Measurements from ENCODE around the gene ZACN. TPM values are rescaled to one million over a fixed set of nuclear protein-coding genes. Genes with fewer than 3 reads are reported as not detected.

The ZACN gene
- total RNA-seq, 1 donor from 2014 or later = 0.43 TPM

GRCh38 chr17:76102944-76103273 lies 23.9 kb downstream of the ZACN start:
- intact Hi-C loops (cut with micrococcal nuclease) = no loop called here

DNA sequence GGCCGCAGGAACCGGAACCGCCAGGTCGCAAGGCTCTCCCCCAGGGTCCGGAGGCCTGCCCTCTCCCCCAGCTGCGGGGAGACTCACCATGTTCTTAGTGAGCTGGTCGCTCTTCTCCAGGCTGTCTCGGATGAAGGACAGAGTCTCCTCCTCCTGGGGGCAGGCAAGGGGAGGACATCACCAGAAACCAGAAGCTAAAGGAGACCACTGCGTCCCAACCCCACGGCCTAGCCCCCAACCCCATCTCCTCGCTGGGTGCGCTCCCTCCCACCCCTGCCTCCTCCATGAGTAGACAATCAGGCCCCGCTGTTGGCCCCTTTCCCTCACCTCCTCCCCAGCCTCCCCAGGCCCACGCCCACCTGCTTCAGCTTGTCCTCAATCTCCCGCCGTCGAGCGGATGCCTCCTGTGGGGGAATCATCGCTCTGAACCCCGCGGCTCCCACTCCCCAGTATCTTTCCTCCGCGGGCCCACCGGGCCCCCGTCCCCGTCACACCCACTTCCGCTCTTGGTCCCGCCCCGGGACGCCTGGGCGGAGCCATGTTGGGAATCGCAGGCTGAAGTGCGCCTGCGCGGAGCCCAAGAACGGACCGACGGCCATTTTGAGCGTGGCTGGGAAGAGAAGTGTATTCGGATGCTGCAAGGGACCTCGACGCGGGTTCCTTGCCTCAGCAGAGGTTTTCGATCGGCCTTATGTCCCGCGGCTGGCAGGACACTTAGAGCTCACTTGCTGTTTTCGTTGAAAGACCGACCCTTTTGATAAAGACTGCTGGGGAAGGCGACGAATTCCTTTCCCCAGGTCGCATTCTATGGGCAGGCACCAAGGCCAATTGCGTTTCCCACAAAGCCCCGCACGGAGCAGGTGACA lies 24.5 kb downstream of the ZACN start, which contains the start of gene EXOC7:
EXOC7 (minus strand) TSS at position 514 of the 866 bp plus-strand sequence; CDS start at position 419, 95 bp downstream.
- intact Hi-C loops (cut with micrococcal nuclease) = no loop called here

GRCh38 chr17:76104140-76104895 lies 25.3 kb downstream of the ZACN start:
- intact Hi-C loops (cut with micrococcal nuclease) = no loop called here

GRCh38 chr17:76104896-76105231 lies 25.9 kb downstream of the ZACN start:
- intact Hi-C loops (cut with micrococcal nuclease) = no loop called here

GRCh38 chr17:76106703-76107102 lies 27.7 kb downstream of the ZACN start:
- intact Hi-C loops (cut with micrococcal nuclease) = no loop called here

GRCh38 chr17:76107509-76107908 lies 28.5 kb downstream of the ZACN start:
- intact Hi-C loops (cut with micrococcal nuclease) = no loop called here

DNA sequence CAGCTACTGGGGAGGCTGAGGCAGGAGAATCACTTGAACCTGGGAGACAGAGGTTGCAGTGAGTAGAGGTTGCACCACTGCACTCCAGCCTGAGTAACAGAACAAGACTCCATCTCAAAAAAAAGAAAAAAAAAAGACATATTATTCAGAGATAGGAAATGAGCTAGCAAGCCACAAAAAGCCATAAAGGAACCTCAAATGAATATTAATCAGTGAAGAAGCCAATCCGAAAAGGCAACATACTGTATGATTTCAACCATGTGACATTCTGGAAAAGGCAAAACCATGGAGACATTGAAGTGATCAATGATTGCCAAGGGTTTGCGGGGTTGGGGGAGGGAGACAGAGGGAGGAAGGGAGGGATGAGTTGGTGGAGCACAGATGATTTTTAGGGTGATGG lies 33.0 kb downstream of the ZACN start:
- intact Hi-C loops (cut with micrococcal nuclease) = no loop called here

DNA sequence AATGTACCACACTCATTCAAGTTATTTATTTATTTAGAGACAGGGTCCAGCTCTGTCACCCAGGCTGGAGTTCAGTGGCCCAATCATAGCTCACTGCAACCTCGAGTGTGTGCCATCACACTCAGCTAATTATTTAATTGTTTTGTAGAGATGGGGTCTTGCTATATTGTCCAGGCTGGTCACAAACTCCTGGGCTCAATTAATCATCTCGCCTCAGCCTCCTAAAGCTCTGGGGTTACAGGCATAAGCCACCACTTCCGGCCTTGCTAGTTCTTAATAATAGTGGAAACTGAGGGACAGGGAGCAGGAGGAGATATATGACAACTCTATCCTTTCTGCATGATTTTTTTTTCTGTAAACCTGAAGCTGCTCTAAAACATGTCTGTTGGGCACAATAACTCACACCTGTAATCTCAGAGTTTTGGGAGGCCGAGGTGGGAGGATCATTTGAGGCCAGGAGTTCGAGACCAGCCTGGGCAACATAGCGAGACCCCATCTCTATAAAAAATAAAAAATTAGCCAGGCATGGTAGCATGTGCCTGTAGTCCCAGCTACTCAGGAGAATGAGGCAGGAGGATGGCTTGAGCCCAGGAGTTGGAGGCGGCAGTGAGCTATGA lies 36.3 kb downstream of the ZACN start:
- intact Hi-C loops (cut with micrococcal nuclease) = no loop called here

DNA sequence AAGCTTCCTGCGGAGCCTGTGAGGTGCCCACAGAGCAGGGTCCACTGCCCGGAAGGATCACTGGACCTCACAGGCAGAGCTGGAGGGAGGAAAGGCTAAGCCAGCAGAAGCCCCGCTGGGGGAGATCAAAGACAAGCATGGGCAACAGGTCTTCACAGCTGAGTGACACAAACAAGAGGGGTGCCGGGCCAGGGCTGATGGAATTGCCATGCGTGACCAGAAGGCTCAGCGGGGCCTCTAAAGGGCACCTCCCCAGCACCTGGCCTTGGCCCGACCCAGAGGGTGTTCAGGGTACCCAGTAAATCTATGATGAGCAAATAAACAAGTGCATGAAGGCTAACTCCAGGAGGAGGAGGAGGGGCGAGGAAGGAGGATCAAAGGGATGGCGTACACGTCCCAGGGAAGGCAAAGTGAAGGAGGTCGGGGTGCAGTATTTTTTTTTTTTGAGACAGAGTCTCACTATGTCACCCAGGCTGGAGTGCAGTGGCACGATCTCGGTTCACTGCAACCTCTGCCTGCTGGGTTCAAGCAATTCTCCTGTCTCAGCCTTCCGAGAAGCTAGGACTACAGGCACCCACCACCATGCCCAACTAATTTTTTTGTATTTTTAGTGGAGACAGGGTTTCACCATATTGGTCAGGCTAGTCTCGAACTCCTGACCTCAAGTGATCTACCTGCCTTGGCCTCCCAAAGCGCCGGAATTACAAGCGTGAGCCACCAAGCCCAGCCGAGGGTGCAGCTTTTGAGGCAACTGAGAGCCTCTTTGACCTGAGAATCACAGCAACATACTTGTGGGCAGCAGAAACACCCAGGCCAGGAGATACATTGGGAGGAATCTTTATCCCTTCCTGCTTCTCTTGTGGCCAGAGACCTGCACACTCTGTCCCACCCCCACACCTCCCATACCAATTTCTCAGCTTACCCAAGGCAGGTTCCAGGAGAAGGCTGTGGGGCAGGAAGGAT lies 40.7 kb downstream of the ZACN start:
- intact Hi-C loops (cut with micrococcal nuclease) = no loop called here

DNA sequence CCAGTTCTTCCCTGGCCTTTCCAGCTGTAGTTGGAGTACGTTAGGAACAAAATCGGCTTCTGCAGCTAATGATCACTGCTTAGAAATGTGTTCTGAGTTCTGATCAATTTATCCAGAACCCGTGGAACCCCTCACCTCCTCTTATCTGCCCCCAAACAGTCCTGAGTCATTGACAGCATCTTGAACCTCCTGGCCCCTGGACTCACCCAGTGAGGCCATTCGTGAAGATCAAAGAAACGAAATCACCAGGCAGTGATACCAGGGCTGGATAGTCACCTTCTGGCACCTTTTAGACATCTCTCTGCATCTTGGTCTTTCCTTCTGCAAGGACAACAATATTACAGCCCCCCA lies 41.7 kb downstream of the ZACN start:
- intact Hi-C loops (cut with micrococcal nuclease) = loop anchor here (1.0 kb wide), 2 partner anchors 62 to 159 kb away; no protein-coding TSS in a partner anchor

DNA sequence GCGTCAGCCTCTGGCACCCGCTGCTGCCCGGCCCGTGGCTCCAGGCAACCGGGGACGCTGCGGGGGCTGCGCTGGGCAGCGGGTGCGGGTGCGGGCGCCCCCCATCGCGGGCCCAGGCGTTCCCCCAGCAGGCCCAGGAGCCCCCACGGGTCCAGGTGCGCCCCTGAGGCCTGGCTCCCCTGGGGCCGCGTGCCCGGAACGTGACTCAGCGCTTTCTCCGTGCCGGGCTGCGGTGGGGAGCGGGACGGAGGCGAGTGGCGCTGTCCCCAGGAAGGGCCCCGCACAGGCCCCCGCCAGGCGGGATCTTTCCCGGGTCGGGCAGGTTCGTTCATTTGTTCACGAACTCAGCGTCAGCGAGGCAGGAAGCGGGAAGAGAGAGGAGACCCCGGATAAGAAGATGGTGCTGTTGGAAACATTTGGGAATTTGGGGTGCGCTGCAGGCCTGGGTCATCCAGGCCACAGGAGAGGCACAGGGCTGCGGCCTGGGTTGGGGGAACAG lies 43.0 kb downstream of the ZACN start:
- intact Hi-C loops (cut with micrococcal nuclease) = loop anchor here (1.0 kb wide), 2 partner anchors 60 to 157 kb away; no protein-coding TSS in a partner anchor

- intact Hi-C loops (cut with micrococcal nuclease) = no loop called here
These were observed 43.6 kb downstream of the ZACN start for GRCh38 chr17:76122431-76123190.

DNA sequence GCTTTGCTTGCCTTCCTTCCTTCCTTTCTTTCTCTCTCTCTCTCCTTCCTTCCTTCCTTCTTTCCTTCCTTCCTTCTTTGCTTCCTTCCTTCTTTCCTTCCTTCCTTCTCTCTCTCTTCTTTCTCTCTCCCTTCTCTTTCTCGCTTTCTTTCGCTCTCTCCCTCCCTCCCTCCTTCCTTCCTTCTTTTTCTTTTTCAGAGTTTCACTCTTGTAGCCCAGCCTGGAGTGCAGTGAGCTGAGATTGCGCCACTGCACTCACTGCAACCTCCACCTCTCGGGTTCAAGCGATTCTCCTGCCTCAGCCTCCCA lies 44.2 kb downstream of the ZACN start:
- intact Hi-C loops (cut with micrococcal nuclease) = no loop called here

DNA sequence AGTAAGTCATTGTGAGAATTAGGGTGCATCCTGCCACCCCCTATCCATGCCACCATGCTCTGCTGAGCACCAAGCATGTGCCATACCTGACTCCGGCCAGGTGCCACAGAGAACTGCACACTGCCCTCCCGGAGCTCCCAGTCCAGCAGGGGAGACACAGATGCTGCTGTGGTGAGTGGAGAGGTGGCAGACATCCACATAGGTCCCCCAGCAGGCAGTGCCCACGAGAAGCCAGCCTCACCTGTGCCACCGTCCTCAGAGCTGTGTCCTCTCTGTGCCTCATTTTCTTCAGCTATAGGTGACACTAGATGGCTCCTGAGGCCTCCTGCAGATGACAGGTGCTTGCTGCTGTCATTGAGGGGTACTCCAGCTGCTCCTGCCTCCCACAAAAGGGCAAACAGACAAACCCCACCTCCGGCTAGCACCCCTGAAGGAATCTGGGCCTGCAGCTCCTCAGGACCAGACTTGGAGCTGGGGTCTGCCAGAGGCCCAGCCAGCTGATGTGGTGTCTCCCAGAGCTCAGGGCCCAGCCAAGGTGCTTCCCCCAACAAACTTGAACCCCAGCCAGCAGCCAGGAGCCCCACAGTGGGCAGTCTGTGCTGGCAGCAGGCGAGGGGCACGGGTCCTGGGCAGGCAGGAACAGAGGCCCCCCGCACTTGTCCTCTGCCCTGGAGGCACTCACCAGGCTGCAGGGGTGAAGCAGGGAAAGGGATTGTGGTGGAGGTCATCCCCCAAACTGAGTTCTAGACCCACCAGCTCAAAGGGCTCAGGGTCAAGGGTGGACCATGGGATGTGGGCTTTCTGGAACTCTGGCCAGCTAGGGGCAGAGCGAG lies 45.0 kb downstream of the ZACN start:
- intact Hi-C loops (cut with micrococcal nuclease) = no loop called here

- intact Hi-C loops (cut with micrococcal nuclease) = no loop called here
These were observed 45.8 kb downstream of the ZACN start for GRCh38 chr17:76124582-76125390.

DNA sequence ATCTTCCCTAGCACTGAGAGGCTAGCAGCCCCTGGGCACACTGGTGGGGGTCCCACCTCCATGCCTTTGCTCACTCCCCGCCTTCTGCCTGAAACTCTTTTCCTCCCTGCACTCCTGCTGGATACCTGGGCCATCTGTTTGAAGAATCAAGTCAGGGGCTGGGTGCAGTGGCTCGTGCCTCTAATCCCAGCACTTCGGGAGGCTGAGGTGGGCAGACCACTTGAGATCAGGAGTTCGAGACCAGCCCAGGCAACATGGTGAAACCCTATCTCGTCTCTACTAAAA lies 46.4 kb downstream of the ZACN start:
- intact Hi-C loops (cut with micrococcal nuclease) = no loop called here

GRCh38 chr17:76125922-76126321 lies 46.9 kb downstream of the ZACN start:
- intact Hi-C loops (cut with micrococcal nuclease) = no loop called here

DNA sequence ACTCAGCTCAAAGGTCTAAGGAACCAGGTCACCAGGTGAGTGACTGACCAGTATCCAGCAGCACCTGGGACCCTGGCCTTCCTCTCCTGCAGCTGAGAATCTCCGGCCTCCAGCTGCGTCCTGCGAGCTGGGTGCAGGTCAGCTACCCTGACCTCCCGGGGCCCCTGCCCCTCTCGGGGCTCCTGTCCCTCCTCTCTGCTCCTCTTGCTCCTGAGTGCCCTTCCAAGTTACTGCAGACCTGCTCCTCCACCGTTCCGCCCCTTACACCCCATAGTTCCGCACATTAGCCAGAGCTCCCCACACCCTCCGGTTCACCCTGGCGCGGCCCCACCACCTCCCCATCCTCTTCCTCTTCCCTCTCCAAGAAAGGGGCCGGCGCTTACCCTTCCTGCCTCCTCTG lies 51.5 kb downstream of the ZACN start:
- intact Hi-C loops (cut with micrococcal nuclease) = no loop called here

Data from T-helper 2 cell treated with Interferon-gamma antibody and Interleukin-4, amounts not matched to agents 100 ng/mL and 5 ng/mL, for 36 hours (primary cell).